Peyer's patch (tissue), 4 donors: ENCODE measurements around the gene P2RX1.

ENCODE experiments used
- POLR2A ChIP-seq, 2 donors: fragments of 450-650 bp; IDR thresholded peaks; one replicate each; pipeline ENCODE4 v1.5.1; 2017; ENCODE audit warnings: antibody characterized with exemption in 2 of 2, mild to moderate bottlenecking in 2 of 2, moderate library complexity in 2 of 2
- TF ChIP-seq, protein P1 (sequence below), 6 experiments: fragments of 450-650 bp in 4 of 6; fragments of 200-600 bp in 2 of 6; sonication (generic) in 1 of 6; IDR thresholded peaks; one replicate each; pipeline ENCODE4 v1.5.1; 2017 to 2019; ENCODE audit warnings: antibody characterized with exemption in 6 of 6, mild to moderate bottlenecking in 3 of 6, moderate library complexity in 1 of 6

DNA sequence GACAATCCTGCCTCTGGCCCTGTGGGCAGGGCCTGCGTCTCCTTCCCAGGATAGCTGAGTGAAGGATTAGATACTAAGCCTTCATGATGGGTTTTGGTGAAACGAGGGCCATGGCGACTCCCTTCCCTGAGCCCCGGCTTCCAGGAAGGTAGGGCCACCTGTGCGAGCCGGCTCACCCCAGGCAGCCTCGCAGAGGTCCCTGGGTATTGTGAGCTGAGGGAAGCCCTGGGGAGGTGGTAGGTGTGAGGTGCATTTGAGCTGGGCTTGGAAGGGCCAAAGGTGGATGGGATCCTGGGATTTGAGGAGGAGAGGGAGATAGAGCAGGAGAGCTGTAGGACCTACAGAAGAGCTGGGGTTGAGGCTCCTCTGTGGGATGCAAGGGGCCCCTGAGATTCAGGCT lies 6.5 kb upstream of the P2RX1 start:
- TF ChIP-seq POLR2A (IDR thresholded peaks at IDR 0.05), result no peak
- TF ChIP-seq, protein P1, sequence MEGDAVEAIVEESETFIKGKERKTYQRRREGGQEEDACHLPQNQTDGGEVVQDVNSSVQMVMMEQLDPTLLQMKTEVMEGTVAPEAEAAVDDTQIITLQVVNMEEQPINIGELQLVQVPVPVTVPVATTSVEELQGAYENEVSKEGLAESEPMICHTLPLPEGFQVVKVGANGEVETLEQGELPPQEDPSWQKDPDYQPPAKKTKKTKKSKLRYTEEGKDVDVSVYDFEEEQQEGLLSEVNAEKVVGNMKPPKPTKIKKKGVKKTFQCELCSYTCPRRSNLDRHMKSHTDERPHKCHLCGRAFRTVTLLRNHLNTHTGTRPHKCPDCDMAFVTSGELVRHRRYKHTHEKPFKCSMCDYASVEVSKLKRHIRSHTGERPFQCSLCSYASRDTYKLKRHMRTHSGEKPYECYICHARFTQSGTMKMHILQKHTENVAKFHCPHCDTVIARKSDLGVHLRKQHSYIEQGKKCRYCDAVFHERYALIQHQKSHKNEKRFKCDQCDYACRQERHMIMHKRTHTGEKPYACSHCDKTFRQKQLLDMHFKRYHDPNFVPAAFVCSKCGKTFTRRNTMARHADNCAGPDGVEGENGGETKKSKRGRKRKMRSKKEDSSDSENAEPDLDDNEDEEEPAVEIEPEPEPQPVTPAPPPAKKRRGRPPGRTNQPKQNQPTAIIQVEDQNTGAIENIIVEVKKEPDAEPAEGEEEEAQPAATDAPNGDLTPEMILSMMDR (IDR thresholded peaks at IDR 0.05), result no peak
